HCT116 (cell line): Measurements from ENCODE around the gene SLC8A1.

ENCODE experiments used
- ATF3 ChIP-seq: IDR thresholded peaks from 2 replicates; pipeline ENCODE4 v1.6.1; 2012
- CEBPB ChIP-seq: IDR thresholded peaks from 2 replicates; pipeline ENCODE4 v1.6.1; 2012; ENCODE audit warnings: low read depth
- CTCF ChIP-seq, 3 experiments: fragments of 200-600 bp in 1 of 3; sonication (generic) in 1 of 3; IDR thresholded peaks in 2 of 3; conservative IDR thresholded peaks in 1 of 3; 2 replicates each; pipeline ENCODE4 v1.5.1; 2012 to 2017; ENCODE audit warnings: low read depth in 2 of 3, low read length in 2 of 3, antibody characterized with exemption in 1 of 3, borderline replicate concordance in 1 of 3, control low read depth in 1 of 3, mild to moderate bottlenecking in 1 of 3, mixed read lengths in 1 of 3, mixed run types in 1 of 3, moderate library complexity in 1 of 3; ENCODE audit not compliant: insufficient read depth in 1 of 3
- EZH2phosphoT487 ChIP-seq: fragments of 200-600 bp; IDR thresholded peaks from 2 replicates; pipeline ENCODE4 v1.6.1; 2018; ENCODE audit warnings: antibody characterized with exemption, borderline replicate concordance
- JUND ChIP-seq: IDR thresholded peaks from 2 replicates; pipeline ENCODE4 v1.6.1; 2012
- POLR2A ChIP-seq: IDR thresholded peaks from 2 replicates; pipeline ENCODE4 v1.7.0; 2011; ENCODE audit warnings: borderline replicate concordance; ENCODE audit not compliant: insufficient read depth, insufficient read length; ENCODE audit errors: extremely low read depth
- RAD21 ChIP-seq: IDR thresholded peaks from 2 replicates; pipeline ENCODE4 v1.6.1; 2012; ENCODE audit warnings: low read depth, mild to moderate bottlenecking
- SIN3A ChIP-seq: IDR thresholded peaks from 2 replicates; pipeline ENCODE4 v1.6.1; 2012; ENCODE audit warnings: low read depth
- YY1 ChIP-seq: IDR thresholded peaks from 2 replicates; pipeline ENCODE4 v1.6.1; 2011; ENCODE audit warnings: low read length, low read depth, moderate library complexity, mild to moderate bottlenecking; ENCODE audit not compliant: insufficient replicate concordance; ENCODE audit errors: extremely low read depth
- ZBTB33 ChIP-seq: IDR thresholded peaks from 2 replicates; pipeline ENCODE4 v1.6.1; 2011; ENCODE audit warnings: mild to moderate bottlenecking, low read length, moderate library complexity; ENCODE audit not compliant: insufficient replicate concordance; ENCODE audit errors: extremely low read depth

GRCh38 chr2:40254611-40255010 lies 197.3 kb downstream of the SLC8A1 start:
- TF ChIP-seq ZBTB33 (no peak), POLR2A (no peak), CTCF (IDR thresholded peaks at IDR 0.05 in 2 of 3, conservative IDR thresholded peaks at IDR 0.05 in 1 of 3; ENCODE audit: borderline replicate concordance in 1 of 3, insufficient read depth in 1 of 3, low read depth in 2 of 3, low read length in 2 of 3) (no peak), CEBPB (no peak), SIN3A (no peak), RAD21 (no peak), ATF3 (no peak), JUND (no peak), EZH2phosphoT487 (no peak), YY1 (no peak)
